HG02759 (cell line): ENCODE results near the gene LRRFIP1.
"Not testable (repeated sequence)": the region's sequence is repeated elsewhere in the genome, so short reads cannot be mapped to it uniquely, and the experiment has no call there.

Experiments used
- ATAC-seq: cut with Tn5 transposase; IDR thresholded peaks from one replicate; pipeline ENCODE4 v1.9.1; 2021; ENCODE audit warnings: mild to moderate bottlenecking, moderate library complexity; ENCODE audit not compliant: unreplicated experiment

The LRRFIP1 gene

GRCh38 chr2:237742614-237743013, 115.2 kb downstream of the LRRFIP1 start:
- ATAC-seq: no peak

GRCh38 chr2:237743024-237743423, 115.6 kb downstream of the LRRFIP1 start:
- no peak for ATAC-seq

- no peak for ATAC-seq
Observed at GRCh38 chr2:237743561-237744269, 116.3 kb downstream of the LRRFIP1 start.

- ATAC-seq: no peak
Observed at GRCh38 chr2:237744270-237744612, 116.9 kb downstream of the LRRFIP1 start.

GRCh38 chr2:237744613-237745249, 117.3 kb downstream of the LRRFIP1 start:
- no peak for ATAC-seq

GRCh38 chr2:237745250-237745613, 117.8 kb downstream of the LRRFIP1 start:
- ATAC-seq: no peak

- no peak for ATAC-seq
Observed at GRCh38 chr2:237746302-237747080, 119.1 kb downstream of the LRRFIP1 start.

GRCh38 chr2:237747189-237747588, 119.8 kb downstream of the LRRFIP1 start:
- no peak for ATAC-seq

GRCh38 chr2:237749002-237749401, 121.6 kb downstream of the LRRFIP1 start:
- ATAC-seq: no peak

GRCh38 chr2:237749961-237750360, 122.6 kb downstream of the LRRFIP1 start:
- ATAC-seq: no peak

GRCh38 chr2:237750441-237750840, 123.1 kb downstream of the LRRFIP1 start:
- ATAC-seq: not testable (repeated sequence)

GRCh38 chr2:237752761-237753165, 125.4 kb downstream of the LRRFIP1 start:
- peak; percentile 99 for ATAC-seq

GRCh38 chr2:237754182-237754581, 126.8 kb downstream of the LRRFIP1 start:
- ATAC-seq: no peak

- no peak for ATAC-seq
Observed at GRCh38 chr2:237754626-237755248, 127.3 kb downstream of the LRRFIP1 start.

- no peak for ATAC-seq
Observed at GRCh38 chr2:237757616-237758015, 130.2 kb downstream of the LRRFIP1 start.

GRCh38 chr2:237758185-237758584, 130.8 kb downstream of the LRRFIP1 start:
- no peak for ATAC-seq

- no peak for ATAC-seq
Observed at GRCh38 chr2:237759176-237759575, 131.8 kb downstream of the LRRFIP1 start.

- no peak for ATAC-seq
Observed at GRCh38 chr2:237760506-237761502, 133.4 kb downstream of the LRRFIP1 start.

GRCh38 chr2:237762291-237763182, 135.2 kb downstream of the LRRFIP1 start:
- not testable (repeated sequence) for ATAC-seq
